Measurements from ENCODE around the gene PIGZ.

Gene PIGZ

GRCh38 chr3:197001106-197001971 is 32.7 kb upstream of the PIGZ start:
- DNase-seq (ENCODE audit: low read depth) = no peak

DNA sequence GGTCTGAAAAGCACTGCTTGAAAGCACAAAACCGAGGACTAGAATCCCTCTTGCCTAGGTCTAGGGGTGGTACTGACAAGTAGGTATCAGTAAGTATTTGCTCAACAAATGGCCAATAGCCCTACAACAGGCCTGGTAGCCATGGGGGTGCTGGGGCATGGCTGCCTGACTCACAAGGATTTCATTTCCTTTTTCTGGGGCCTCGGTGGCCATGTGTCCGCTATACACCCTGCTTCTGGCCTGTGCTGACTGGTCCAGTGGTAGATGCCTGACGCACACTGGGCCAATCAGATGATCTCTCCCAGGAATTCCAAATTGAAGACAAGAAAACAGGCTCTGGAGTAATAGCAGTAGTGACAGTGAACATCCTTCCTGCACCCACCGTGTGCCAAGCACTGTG is 31.6 kb upstream of the PIGZ start:
- DNase-seq (ENCODE audit: low read depth) = no peak

DNA sequence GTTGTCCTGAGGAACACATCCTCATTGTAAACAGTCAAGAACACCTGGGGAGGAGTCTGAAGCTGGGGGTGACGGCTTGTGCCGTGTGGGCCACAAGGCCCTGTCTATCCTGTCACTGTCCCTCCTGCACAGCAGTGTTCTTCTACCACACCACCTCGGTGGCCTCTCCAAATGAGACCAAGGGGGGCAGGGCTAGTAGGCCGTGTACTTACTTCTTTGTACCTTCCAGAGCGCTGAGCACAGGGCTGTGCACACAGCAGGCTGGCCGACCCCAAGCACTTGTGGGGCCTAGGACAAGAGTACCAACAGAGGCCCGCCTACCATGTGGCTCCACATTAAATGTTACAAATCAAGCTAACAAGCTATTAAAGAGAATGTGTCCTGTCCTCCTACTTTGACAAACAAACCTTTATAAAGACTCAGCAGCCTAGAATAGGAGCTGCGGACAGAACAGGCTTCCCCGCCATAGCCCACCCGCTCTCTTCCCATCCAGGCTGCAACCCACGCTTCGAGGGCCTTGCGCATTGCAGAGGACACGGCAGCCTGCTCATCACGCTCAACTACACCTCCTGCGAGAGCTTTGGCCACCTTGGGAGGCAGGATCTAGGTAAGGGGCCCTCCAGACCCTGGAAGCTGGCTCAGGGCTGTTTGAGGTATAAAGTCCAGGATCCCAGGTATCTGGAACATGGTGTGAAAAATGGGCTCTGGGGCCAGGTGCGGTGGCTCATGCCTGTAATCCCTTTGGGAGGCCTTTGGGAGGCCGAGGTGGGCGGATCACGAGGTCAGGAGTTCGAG is 30.5 kb upstream of the PIGZ start:
- DNase-seq (ENCODE audit: low read depth) = no peak

GRCh38 chr3:196997311-196997710 is 28.7 kb upstream of the PIGZ start:
- no peak for DNase-seq (ENCODE audit: low read depth)

- DNase-seq (ENCODE audit: low read depth) = no peak
Observed at GRCh38 chr3:196996454-196997265, 28.0 kb upstream of the PIGZ start.

- no peak for DNase-seq (ENCODE audit: low read depth)
Observed at GRCh38 chr3:196995646-196996355, 27.2 kb upstream of the PIGZ start.

- DNase-seq (ENCODE audit: low read depth) = no peak
Observed at GRCh38 chr3:196995027-196995426, 26.4 kb upstream of the PIGZ start.

GRCh38 chr3:196994056-196994455 is 25.4 kb upstream of the PIGZ start:
- no peak for DNase-seq (ENCODE audit: low read depth)

DNA sequence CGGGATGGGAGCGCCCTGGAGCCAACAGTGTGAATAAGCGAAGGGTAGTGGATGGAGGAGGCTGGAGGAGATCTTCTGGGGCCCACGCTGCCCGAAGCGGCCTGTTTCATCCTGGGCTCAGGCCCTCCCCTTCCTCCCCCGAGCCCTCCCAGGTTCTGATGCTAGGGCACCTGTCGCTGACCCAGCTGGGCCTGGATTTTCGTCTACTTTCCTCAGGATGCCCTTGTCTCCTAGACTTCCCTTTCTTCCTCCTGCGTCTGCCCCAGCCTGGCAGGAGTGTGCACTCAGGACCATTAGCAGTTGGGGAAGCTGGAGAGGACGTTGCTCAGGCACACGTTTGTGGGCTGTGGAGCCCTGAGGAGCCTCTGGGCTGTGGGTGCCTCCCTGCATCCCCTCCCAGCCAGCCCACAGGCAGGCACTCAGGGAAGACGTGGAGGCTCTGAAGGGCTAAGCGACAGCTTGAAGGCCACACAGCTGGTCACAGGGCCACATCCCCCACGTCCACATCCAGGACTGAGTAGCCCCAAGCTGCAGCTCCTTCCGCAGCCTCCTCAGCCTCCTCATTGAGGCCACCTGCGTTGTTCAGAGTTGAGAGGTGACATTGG is 23.9 kb upstream of the PIGZ start:
- no peak for DNase-seq (ENCODE audit: low read depth)

GRCh38 chr3:196991581-196992460 is 23.2 kb upstream of the PIGZ start:
- no peak for DNase-seq (ENCODE audit: low read depth)

DNA sequence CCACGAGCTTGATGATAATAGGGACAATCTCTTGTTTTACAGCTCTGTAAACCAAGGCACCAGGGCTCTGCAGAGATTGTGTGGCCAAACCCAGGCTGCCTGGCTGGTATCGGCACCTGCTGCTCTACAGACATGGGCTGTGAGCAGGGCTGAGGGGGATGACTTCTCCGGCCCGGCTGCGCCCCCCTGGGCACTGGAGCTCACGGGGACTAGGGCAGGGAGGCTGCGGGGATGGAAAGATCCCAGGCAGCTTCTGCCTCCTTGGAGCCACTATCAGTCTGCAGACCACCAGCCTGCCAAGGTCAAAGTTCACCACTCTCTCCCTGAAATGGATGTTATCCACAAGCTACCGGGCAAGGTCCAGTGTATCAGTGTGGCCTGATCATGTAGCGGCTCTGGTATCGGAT is 22.0 kb upstream of the PIGZ start:
- no peak for DNase-seq (ENCODE audit: low read depth)

- DNase-seq (ENCODE audit: low read depth) = no peak
Observed at GRCh38 chr3:196989721-196990262, 21.2 kb upstream of the PIGZ start.

GRCh38 chr3:196988241-196989029 is 19.8 kb upstream of the PIGZ start:
- DNase-seq (ENCODE audit: low read depth) = no peak

- no peak for DNase-seq (ENCODE audit: low read depth)
Observed at GRCh38 chr3:196987022-196987421, 18.4 kb upstream of the PIGZ start.

DNA sequence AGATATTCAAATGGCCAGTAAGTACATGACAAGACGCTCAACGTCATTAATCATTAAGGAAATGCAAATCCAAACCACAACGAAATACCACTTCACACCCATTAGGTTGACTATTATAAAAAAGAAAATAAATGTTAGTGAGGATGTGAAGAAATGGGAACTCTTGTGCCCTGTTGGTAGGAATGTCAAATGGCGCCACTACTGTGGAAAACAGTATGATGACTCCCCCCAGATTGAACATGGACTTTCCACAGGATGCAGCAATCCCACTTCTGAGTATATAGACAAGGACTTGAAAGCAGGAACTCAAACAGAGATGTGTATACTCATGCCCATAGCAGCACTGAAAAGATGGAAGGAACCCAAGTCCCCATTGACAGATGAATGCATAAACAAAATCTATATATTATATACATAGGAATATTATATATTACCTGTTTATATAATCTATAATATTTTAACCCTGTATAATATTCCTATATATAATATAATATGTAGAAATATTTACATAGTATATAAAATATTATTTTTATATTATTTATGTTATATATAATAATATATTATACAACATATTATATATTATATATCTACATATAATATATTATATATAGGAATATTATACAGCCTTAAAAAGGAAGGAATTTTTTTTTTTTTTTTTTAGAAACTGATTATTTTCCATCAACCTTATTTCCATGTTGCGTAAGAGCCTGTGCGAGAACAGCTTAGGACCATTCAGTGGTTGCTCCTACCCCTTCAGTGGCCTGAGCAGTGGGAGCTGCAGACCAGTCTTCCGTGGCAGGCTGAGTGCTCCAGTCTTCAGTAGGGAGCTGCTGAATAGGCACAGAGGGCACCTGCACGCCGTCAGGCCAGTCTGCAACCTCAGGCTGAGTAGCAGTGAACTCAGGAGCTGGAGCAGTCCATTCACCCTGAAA is 17.6 kb upstream of the PIGZ start:
- DNase-seq (ENCODE audit: low read depth) = no peak

DNA sequence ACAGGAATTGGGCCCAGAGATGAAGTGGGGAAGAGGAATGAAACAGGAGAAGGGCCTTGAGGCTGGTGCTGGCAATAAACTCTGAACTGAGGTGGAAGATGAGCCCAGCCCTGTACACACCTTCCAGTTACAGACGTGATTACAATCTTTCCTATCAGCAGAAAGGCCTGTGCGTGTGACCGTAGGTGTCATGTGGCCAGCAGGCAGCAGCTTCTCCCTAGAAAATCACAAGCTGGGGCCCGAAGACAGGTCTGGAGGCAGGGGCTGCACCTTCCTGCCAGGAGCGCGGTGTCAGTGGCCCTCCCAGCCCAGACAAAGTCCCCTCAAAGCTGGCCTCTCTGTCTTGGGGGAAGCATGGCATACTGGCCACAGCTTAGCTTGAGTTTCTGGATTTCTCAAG is 16.7 kb upstream of the PIGZ start:
- DNase-seq (ENCODE audit: low read depth) = no peak

GRCh38 chr3:196983186-196983585 is 14.6 kb upstream of the PIGZ start:
- DNase-seq (ENCODE audit: low read depth) = no peak

DNA sequence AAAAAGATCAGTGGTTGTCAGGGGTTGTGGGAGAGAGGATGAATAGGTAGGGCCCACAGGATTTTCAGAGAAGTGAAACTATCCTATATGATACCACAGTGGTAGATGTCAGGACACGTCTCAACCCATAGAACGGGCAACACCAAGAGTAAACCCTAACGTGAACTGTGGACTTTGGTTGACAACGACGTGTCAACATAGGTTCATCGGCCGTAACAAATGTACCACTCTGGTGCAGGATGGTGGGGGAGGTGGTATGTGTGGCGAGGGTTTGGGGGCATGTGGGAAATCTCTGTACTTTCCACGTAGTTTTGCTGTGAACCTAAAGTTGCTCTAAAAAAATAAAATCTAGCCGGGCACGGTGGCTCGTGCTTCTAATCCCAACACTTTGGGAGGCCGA is 13.0 kb upstream of the PIGZ start:
- no peak for DNase-seq (ENCODE audit: low read depth)

Data from T follicular helper cell (primary cell).